ENCODE results near the gene ZNF234. TPM values are rescaled to one million over a fixed set of nuclear protein-coding genes. Genes with fewer than 3 reads are reported as not detected.

ZNF234 gene
- total and polyA plus RNA-seq, 4 donors: 12.7 to 20.4 (median 15.0) TPM

GRCh38 chr19:44204772-44205171 is 63.4 kb downstream of the ZNF234 start:
- Histone ChIP-seq H3K9me3 (ENCODE audit: control insufficient read depth, insufficient read depth, low read length) (no peaks in the 10 kb centered on the region), H3K27ac (ENCODE audit: low read depth, low read length) (no peak overlapping the region), H3K4me3 (ENCODE audit: low read depth, low read length) (no peak overlapping the region), H3K36me3 (ENCODE audit: control insufficient read depth, insufficient read depth, low read length) (no peaks in the 10 kb centered on the region), H3K4me1 (ENCODE audit: control insufficient read depth, insufficient read depth, low read length) (no peaks in the 10 kb centered on the region), H3K27me3 (ENCODE audit: control insufficient read depth, insufficient read depth, low read length) (peaks cover 4% of the 10 kb centered on the region)
- no CpG with 5 or more reads among the region's 2 CpGs for WGBS (ENCODE audit: insufficient coverage)
- DNase-seq (ENCODE audit: low read depth in 4 of 6, low spot score in 6 of 6): no peak

- Histone ChIP-seq H3K36me3 (ENCODE audit: control insufficient read depth, insufficient read depth, low read length) (no peaks in the 10 kb centered on the region), H3K4me1 (ENCODE audit: control insufficient read depth, insufficient read depth, low read length) (peaks cover 4% of the 10 kb centered on the region), H3K27ac (ENCODE audit: low read depth, low read length) (peak overlapping the region; percentile 94), H3K9me3 (ENCODE audit: control insufficient read depth, insufficient read depth, low read length) (no peaks in the 10 kb centered on the region), H3K4me3 (ENCODE audit: low read depth, low read length) (peak overlapping the region; percentile 73), H3K27me3 (ENCODE audit: control insufficient read depth, insufficient read depth, low read length) (peaks cover 4% of the 10 kb centered on the region)
- peak; percentile 82 to 99 (median 92) for DNase-seq (ENCODE audit: low read depth in 4 of 6, low spot score in 6 of 6)
- WGBS (ENCODE audit: insufficient coverage): under 1% methylated on average over 19 of the region's 26 CpGs
These were observed 65.9 kb downstream of the ZNF234 start for GRCh38 chr19:44207126-44207803.

Other genes starting within 250 kb of the ZNF234 start
- gene ZNF45, start 206.3 kb upstream of the ZNF234 start, total RNA-seq: 10 to 100 TPM; 20.6 to 31.6 TPM
- 10 to 100 TPM; 18.1 to 22.1 TPM for gene ZNF45, start 206.3 kb upstream of the ZNF234 start, polyA plus RNA-seq (ENCODE audit: insufficient read length in 2 of 2)
- 10 to 100 TPM; 18.2 to 18.3 TPM for gene ZNF221, start 190.3 kb upstream of the ZNF234 start, total RNA-seq
- 1 to 10 TPM; 6.2 to 8.4 TPM for gene ZNF221, start 190.3 kb upstream of the ZNF234 start, polyA plus RNA-seq (ENCODE audit: insufficient read length in 2 of 2)
- 10 to 100 TPM; 12.3 to 14.5 TPM for gene ZNF155, start 157.4 kb upstream of the ZNF234 start, total RNA-seq
- gene ZNF155, start 157.4 kb upstream of the ZNF234 start, polyA plus RNA-seq (ENCODE audit: insufficient read length in 2 of 2): 10 to 100 TPM; 10.2 to 15.0 TPM
- gene ZNF230, start 138.6 kb upstream of the ZNF234 start, total RNA-seq: 1 to 10 TPM; 6.3 to 7.8 TPM
- 1 to 10 TPM; 4.9 to 5.3 TPM for gene ZNF230, start 138.6 kb upstream of the ZNF234 start, polyA plus RNA-seq (ENCODE audit: insufficient read length in 2 of 2)
- gene ZNF222, start 116.2 kb upstream of the ZNF234 start, total RNA-seq: 1 to 10 TPM; 9.4 to 9.9 TPM
- gene ZNF222, start 116.2 kb upstream of the ZNF234 start, polyA plus RNA-seq (ENCODE audit: insufficient read length in 2 of 2): 1 to 10 TPM; 9.6 to 9.9 TPM
- gene ZNF223, start 89.5 kb upstream of the ZNF234 start, total RNA-seq: 10 to 100 TPM; 11.1 to 14.4 TPM
- 10 to 100 TPM in 1 of 2 donors, 1 to 10 TPM in 1; 9.6 to 11.8 TPM for gene ZNF223, start 89.5 kb upstream of the ZNF234 start, polyA plus RNA-seq (ENCODE audit: insufficient read length in 2 of 2)
- gene ZNF284, start 69.4 kb upstream of the ZNF234 start, total RNA-seq: 1 to 10 TPM; 6.4 to 6.8 TPM
- 1 to 10 TPM; 4.6 to 6.4 TPM for gene ZNF284, start 69.4 kb upstream of the ZNF234 start, polyA plus RNA-seq (ENCODE audit: insufficient read length in 2 of 2)
- gene ZNF224, start 47.2 kb upstream of the ZNF234 start, total RNA-seq: 10 to 100 TPM; 36.0 to 49.9 TPM
- gene ZNF224, start 47.2 kb upstream of the ZNF234 start, polyA plus RNA-seq (ENCODE audit: insufficient read length in 2 of 2): 10 to 100 TPM; 23.9 to 26.8 TPM
- gene ZNF225, start 28.2 kb upstream of the ZNF234 start, total RNA-seq: 10 to 100 TPM; 12.1 to 13.4 TPM
- 1 to 10 TPM; 6.5 to 8.2 TPM for gene ZNF225, start 28.2 kb upstream of the ZNF234 start, polyA plus RNA-seq (ENCODE audit: insufficient read length in 2 of 2)
- gene ZNF226, start 23.5 kb downstream of the ZNF234 start, total RNA-seq: 10 to 100 TPM; 35.9 to 43.0 TPM
- 10 to 100 TPM; 26.5 to 28.6 TPM for gene ZNF226, start 23.5 kb downstream of the ZNF234 start, polyA plus RNA-seq (ENCODE audit: insufficient read length in 2 of 2)
- 10 to 100 TPM; 33.8 to 38.5 TPM for gene ZNF227, start 71.0 kb downstream of the ZNF234 start, total RNA-seq
- gene ZNF227, start 71.0 kb downstream of the ZNF234 start, polyA plus RNA-seq (ENCODE audit: insufficient read length in 2 of 2): 10 to 100 TPM; 23.8 to 27.3 TPM
- 1 to 10 TPM; 4.9 to 6.9 TPM for gene ZNF233, start 118.3 kb downstream of the ZNF234 start, total RNA-seq
- gene ZNF233, start 118.3 kb downstream of the ZNF234 start, polyA plus RNA-seq (ENCODE audit: insufficient read length in 2 of 2): 1 to 10 TPM; 6.4 to 7.3 TPM
- 10 to 100 TPM; 14.9 to 16.0 TPM for gene ZNF235, start 163.5 kb downstream of the ZNF234 start, total RNA-seq
- 1 to 10 TPM; 7.5 to 9.3 TPM for gene ZNF235, start 163.5 kb downstream of the ZNF234 start, polyA plus RNA-seq (ENCODE audit: insufficient read length in 2 of 2)
- gene ZNF112, start 215.1 kb downstream of the ZNF234 start, total RNA-seq: 10 to 100 TPM; 15.0 to 17.1 TPM
- gene ZNF112, start 215.1 kb downstream of the ZNF234 start, polyA plus RNA-seq (ENCODE audit: insufficient read length in 2 of 2): 10 to 100 TPM in 1 of 2 donors, 1 to 10 TPM in 1; 8.5 to 14.4 TPM